ENCODE measurements around the gene TMEM109.

TMEM109 gene, protein sequence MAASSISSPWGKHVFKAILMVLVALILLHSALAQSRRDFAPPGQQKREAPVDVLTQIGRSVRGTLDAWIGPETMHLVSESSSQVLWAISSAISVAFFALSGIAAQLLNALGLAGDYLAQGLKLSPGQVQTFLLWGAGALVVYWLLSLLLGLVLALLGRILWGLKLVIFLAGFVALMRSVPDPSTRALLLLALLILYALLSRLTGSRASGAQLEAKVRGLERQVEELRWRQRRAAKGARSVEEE

DNA sequence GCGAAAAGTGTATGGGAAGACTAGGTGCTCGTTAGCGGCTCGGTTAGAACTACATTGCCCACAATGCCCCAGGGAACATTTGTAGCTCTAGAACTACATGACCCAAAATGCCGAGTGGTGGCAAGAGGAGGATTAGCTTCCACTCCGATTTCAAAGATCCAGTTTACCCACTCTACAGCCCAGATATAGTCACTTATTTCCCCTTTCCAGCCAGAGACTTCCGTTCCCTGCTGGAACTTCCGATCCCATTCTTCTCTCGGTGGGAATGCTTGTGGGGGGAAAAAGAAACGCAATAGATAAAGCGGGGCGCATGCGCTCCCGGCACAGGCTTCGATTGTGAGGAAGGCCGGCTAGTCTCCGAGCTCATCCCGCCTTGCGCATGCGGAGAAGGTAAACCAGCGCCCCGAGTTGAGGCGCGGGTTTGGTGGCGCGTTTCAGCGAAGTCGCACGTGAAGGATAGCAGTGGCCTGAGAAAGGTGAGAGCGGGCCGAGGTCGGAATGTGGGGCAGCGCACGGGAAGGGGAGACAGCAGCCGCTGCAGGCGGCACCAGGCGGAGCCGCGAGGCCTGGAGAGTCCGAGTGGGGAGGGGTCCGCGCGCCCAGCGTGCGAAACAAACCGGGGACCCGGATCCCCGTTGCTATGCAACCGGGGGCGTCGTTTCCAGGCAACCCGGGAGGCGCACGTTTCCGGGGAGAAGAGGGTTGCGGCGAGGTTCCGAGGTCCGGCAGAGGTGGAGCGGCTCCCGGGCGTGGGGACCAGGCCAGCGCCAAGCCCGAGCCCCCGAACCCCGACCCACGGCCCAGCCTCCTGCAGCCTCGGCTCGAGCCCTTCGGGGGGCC is at the start of gene TMEM109:
Gene TMEM109 (plus strand): TSS at position 366 of the 840 bp plus-strand sequence. CDS start 5,536 bp downstream, outside the sequence.
- DNase-seq = peak; percentile 91

DNA sequence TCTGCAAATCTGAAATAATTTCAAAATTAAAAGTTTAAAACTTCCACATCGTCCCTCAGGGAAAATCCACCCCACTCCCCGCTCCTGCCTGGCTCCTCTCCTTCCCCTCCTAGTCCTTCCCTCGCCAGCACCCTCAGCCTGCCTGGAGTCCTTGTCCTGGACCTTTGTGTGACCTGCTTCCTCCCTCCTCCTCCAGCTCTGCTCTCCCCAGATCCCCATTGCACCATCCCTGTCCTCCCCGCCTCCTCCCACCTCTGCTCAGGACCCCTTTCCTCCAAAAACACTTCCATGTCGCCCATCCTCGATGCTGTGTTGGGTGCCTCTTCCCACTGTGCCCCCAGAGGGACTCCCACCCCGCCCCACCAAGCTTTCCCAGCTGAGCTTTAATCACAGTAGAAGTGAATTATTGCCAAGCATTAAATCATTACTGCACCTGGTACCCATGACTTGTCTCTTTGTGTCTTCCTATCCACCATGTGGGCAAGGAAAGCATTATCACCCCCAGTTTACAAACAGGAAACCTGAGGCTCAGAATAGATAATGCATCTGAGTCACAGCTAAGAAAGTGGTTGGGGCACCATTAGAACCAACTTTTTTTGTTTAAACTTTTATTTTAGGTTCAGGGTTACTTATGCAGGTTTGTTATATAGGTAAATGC is 49.0 kb upstream of the TMEM109 start:
- DNase-seq = no peak

DNA sequence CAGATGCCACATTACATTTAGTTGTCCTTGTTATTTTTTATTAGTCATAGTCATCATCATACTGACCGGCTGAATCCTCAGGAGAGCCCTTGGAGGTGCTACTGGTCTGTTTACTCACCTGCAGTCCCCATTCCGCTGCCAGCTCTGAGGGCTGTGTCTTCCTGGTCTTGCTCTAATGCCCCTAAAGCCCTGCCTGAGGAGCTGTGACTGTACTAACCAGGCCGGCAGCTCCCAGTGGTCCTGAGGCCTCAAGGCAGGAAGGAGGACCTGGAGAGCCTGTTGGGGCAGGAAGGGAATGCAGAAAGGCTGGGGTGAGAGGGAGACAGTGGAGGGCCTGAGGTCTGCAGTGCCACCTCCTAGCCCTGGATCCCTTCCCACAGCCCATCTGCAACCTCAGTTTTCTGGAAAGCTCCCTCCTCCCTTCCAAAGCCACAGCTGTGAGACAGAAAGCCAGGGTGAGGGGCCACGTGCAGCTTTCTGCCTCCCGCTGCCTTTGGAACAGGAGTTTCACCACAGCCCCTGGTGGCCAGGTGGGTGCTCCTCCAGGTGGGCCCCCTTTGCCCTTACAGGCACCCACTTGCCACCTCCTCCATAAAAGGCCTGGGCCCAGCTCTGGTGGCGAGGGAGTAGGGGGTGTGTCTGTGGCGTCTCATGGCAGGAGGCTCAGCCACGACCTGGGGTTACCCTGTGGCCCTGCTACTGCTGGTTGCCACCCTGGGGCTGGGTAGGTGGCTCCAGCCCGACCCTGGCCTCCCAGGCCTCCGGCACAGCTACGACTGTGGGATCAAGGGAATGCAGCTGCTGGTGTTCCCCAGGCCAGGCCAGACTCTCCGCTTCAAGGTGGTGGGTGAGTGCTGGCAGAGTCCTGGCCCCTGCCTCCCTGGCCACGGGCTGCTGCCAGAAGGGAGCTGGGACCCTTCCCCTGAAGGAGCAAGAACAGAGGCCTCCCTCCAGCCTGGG is 46.8 kb upstream of the TMEM109 start, which contains the start of gene ZP1:
Gene ZP1 (plus strand): TSS at position 632 of the 960 bp plus-strand sequence. CDS start 20 bp downstream, at position 652.
- no peak for DNase-seq

DNA sequence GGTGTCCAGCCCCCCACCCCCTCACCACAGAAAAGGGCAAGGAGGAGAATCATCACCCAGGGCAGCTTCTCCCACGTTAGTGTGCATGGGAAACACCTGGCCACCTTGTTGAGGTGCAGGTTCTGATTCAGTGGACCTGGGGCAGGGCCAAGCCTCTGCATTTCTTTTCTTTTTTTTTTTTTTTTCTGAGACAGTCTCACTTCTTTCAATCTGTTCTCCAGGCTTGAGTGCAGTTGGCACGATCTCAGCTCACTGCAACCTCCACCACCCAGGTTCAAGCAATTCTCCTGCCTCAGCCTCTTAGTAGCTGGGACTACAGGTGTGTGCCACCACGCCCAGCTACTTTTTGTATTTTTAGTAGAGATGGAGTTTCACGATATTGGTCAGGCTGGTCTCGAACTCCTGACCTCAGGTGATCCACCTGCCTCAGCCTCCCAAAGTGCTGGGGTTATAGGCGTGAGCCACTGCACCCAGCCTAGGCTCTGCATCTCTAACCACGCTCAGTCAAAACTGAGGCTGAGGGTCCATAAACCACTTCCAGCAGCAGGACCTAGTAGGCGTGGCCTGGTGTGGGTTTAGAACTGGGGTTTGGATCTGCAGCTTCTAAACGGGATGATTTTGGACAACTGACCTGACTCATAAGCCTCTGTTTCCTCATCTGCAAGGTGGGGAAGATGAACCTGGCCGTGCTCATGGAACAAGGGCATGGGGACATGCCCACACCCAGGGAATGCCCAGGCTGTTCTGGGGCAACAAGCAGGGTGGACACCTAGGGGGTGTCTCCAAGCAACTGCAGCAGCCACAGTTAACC is 45.9 kb upstream of the TMEM109 start:
- no peak for DNase-seq

DNA sequence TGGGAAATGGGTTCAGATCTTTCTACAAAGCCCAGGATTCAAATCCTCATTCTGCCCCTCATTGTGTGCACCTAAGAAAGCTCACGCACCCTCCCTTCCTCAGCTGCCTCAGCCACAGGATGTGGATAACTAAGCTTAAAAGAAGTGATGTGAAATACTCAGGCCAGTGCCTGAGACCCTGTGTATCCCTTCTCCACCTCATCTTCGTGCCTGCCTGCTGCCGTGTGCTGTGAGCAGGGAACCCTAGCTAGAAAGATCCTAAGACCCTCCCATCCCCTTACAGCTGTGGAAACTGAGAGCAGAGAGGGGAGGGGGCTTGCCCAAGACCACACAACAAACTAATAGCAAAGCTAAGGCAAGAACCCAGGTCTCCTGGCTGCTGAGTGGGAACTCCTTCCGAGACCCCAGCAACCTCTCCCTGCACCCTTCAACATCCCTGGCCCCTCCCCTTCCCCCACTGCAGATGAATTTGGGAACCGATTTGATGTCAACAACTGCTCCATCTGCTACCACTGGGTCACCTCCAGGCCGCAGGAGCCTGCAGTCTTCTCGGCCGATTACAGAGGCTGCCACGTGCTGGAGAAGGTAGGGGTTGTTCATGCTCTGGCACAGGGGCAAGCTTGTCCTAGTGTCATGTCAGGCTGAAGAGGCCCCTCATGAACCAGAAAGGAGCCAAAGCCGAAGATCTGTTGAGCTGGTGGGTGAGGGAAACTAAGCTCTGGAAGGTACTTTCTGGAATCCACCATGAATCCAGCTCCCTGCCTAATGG is 45.1 kb upstream of the TMEM109 start:
- DNase-seq = no peak

DNA sequence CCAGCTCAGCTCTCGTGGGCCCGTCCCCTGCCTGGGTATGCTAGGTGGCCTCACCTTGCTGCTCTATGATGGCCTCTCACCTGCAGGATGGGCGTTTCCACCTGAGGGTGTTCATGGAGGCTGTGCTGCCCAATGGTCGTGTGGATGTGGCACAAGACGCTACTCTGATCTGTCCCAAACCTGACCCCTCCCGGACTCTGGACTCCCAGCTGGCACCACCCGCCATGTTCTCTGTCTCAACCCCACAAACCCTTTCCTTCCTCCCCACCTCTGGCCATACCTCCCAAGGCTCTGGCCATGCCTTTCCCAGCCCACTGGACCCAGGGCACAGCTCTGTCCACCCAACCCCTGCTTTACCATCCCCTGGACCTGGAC is 44.5 kb upstream of the TMEM109 start:
- no peak for DNase-seq

DNA sequence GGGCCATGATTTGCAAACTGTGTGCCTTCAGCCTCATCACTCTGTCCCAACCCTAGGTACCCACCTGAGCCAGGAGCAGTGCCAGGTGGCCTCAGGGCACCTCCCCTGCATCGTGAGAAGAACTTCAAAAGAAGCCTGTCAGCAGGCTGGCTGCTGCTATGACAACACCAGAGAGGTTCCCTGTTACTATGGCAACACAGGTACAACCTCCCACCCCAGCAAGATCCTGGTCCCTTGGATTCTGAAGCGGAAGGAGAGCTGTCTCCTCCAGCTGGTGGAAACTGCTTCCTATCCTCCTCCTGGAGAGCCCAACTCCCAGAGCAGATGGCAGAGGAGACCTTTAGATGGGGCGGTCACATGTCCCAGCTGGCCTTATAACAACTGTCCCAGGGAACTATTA is 43.7 kb upstream of the TMEM109 start:
- peak in 1 of 2 donors; percentile 36 for DNase-seq

DNA sequence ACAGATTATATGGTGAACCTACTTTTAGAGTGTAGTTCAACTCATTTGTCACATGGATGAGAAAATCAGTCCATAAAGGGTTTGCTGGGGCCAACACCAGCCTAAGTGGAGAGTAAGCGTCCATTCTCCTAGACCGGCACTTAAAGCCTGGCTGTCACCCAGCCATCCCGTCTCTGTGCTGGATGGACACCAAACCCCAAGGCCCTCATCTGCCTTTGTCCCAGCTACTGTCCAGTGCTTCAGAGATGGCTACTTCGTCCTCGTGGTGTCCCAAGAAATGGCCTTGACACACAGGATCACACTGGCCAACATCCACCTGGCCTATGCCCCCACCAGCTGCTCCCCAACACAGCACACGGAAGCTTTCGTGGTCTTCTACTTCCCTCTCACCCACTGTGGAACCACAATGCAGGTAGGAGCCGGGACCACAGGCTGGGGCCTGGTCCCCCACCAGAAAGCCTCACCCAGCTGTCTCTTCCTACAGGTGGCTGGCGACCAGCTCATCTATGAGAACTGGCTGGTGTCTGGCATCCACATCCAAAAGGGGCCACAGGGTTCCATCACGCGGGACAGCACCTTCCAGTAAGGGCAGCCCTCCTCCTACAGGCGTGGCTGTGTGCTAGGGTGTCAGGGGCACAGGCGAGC is 43.1 kb upstream of the TMEM109 start:
- no peak for DNase-seq

DNA sequence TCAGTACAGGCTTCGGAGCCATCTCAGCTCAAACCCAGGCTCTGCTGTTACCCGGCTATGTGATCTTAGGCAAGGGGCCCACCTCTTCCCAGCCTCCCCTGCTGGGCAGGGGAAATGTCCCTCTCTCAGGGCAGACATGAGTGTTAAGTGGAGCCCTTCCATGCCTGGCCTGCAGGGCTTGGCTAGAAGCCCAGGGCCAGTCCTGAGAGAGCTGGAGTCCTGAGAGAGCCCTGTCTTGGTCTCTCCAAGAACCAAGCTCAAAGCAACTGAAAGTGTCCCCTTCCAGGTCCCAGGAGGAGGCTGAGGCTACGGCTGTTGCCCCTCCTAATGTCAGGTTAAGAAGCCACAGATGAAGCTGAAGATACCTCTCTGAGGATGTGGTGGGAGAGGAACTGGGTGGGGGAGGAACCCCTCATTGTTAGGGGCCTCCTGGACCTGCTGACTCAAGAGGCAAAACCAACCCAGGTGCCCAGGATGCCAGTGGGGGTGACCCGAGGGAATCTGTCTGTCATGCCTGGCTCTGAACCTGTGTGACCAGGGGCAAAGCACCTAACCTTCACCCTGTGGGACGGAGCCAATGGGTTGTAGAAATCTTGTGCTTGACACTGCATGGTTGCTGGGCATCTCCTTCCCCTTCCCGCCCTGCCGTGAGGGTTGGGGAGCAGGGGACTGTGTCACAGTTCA is 42.4 kb upstream of the TMEM109 start:
- DNase-seq = no peak

DNA sequence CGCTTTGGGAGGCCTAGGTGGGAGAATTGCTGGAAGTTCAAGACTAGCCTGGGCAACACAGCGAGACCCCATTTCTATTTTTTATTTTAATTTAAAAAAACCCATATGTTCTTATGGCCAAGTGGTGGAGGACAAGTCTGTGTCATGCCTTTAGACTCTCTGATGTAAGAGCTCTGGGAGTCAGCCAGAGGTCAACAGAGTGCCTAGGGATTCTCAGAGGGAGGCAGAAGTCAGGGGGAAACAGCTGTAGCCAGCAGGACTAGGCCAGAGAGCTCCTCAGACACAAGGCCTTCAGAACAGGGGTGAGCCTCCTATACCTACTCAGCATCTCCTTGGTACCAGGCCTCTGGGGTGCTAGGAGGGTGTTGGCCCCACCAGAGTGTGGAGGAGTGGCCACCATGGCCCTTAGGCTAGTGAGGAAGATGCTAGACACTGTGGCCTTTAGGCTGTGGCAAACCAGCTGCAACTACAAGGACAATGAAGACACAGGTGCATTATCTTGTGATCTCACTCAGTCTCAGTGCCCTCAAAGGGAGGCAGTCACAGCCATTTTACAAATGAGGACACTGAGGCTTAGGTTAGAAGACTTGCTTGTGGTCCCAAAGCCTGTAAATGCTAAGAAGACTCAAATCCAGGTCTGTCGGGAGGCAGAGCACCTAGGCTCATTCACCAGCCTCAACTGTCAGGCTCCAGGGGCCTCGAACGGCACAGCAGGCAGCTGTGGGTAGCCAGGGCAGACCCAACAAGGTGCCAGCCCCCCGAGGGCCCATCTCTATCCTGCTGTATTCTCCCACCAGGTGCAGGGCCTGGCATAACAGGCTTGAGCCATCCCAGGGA is 41.6 kb upstream of the TMEM109 start:
- no peak for DNase-seq

DNA sequence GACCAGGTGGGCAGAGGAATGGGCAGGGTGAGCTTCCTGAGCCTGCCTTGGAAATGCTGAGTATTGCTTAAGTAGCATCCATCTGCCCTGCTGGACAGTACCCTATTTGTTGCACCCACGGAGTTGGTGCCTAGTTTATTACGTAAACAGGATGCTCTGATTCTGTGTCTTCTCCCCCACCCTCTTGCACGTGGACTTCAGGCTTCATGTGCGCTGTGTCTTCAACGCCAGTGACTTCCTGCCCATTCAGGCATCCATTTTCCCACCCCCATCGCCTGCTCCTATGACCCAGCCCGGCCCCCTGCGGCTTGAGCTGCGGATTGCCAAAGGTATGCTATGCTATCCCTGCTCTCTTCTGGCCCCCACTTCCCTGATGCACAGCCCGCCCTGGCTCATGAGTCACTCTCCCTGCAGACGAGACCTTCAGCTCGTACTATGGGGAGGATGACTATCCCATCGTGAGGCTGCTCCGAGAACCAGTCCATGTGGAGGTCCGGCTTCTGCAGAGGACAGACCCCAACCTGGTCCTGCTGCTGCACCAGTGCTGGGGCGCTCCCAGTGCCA is 40.9 kb upstream of the TMEM109 start:
- no peak for DNase-seq

DNA sequence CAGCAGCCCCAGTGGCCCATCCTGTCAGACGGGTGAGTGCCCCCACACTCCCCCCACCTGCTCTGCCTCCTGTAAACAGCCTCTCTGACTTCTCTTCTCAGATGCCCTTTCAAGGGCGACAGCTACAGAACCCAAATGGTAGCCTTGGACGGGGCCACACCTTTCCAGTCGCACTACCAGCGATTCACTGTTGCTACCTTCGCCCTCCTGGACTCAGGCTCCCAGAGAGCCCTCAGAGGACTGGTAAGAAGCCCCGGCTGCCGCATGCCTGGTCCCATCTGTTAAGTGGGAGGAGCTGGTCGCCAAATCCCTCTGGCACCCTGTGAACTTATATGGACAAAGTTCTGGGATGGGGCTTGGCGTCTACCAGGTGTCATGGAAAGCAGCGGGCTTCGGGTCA is 40.4 kb upstream of the TMEM109 start:
- no peak for DNase-seq

DNA sequence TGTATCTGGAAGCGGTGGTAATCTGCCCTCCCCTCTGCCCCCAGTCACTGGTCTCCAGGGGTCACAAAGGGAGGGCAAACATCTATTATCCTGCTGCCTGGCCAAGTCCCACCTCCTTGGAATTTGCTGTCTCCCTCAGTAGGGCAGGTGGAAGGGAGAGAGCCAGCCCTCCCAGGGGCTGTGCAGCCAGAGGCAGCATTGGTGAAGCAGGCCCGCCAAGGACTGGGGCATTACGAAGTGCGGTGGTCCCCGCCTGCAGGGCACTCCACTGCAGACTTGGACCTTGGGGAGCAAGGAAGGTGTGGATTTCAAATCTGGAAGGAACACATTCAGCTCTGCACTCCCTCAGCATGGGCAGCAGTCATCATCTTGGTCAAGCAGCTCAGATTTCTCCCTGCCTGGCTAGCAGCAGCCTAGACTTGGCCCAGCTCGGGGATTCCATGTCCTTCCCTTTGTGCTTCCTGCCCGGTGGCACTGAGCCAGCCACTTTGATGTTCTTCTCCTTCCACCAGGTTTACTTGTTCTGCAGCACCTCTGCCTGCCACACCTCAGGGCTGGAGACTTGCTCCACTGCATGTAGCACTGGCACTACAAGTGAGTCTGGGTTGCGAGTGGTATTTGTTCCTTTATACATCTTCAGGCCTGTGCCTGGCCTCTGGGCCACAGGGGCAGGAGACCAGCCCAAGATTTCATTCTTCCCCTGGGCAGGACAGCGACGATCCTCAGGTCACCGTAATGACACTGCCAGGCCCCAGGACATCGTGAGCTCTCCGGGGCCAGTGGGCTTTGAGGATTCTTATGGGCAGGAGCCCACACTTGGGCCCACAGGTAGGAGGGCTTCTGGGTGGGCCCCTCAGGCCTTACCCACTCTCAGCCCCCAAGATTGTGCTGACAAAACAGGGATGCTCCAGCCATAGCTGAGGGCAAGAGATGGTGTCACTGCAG is 39.3 kb upstream of the TMEM109 start:
- no peak for DNase-seq

DNA sequence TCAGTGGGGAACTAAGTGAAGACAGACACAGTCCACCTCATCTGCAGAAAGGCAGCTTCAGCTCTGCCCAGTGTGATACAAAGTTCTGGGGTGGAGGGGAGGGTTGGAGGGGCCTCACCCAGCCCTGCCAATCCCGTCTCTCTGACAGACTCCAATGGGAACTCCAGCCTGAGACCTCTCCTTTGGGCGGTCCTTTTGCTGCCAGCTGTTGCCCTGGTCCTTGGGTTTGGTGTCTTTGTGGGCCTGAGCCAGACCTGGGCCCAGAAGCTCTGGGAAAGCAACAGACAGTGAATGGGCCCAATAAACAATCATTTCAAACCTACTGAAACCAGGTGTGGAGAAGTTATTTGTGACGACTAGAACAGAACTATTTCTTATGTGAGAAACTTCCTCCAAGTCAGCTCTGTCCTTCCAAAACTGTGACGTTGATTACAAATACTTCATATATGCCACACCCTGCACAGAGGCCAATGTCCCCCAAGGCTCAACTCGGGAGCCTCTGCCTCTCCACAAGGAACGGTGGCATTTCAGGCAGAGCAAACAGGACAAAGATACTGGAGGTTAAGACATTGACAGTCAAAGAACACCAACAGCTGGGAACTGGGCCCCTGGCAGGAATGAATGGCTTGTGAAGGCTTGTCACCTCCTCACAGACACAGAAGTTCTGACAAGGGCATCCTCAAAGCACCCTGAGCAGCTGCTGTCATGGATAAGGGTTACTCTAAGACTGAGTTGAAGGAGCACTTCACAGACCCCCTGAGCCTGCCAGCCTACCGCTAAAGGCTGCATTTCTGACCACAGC is 38.4 kb upstream of the TMEM109 start:
- DNase-seq = no peak

DNA sequence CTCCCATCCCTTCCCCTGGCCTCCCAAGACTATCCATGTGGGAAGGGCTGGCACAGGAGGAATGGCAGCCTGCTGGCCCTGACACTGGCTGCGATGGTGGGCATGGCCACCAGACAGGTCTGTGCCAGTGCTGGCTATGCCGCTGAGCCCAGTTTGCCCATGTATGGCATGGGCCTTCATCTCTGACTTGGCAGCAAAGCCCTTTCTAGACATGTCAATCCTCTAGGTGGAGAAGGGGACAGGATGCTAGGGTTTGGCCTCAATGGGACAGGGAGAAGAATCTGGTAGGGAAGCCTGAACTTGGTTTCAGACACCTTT is 37.8 kb upstream of the TMEM109 start:
- no peak for DNase-seq

Measured in CD4-positive, alpha-beta T cell treated with Interleukin-4 for 1 hour (primary cell).